ENCODE results near the gene DNAH12.

Gene DNAH12

DNA sequence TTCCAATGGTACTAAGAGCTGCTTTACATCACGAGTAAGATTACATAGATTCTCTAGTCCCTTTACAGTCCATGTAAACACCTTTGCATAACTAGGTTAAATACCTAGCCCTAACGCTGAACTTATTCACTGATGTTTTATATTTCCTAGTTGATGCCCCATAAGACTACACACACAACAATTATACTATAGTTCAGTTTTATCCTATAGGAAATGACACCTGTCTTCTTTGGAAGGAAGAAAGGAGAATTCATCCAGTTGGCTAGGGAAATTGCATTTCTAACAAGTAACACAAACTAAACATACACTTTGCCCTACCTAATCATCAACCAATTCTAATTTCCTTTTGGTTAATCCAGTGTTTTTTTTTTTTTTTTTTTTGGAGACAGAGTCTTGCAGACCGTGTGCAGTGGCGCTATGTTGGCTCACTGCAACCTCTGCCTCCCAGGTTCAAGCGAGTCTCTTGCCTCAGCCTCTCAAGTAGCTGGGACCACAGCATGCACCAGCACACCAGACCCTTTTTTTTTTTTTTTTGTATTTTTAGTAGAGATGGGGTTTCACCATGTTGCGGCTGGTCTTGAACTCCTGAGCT, 25.8 kb upstream of the DNAH12 start:
- no peaks in the 10 kb centered on the region for H3K36me3 ChIP-seq (ENCODE audit: control insufficient read depth, insufficient read depth, low read length)
- H3K9ac ChIP-seq (ENCODE audit: low read length) = no peak overlapping the region
- H3K27me3 ChIP-seq (ENCODE audit: control insufficient read depth, insufficient read depth, low read length) = no peaks in the 10 kb centered on the region
- H3K4me1 ChIP-seq (ENCODE audit: control insufficient read depth, insufficient read depth, low read length) = no peaks in the 10 kb centered on the region
- H3K9me3 ChIP-seq (ENCODE audit: control insufficient read depth, low read length) = no peaks in the 10 kb centered on the region
- no peak overlapping the region for H3K4me3 ChIP-seq (ENCODE audit: low read length)

DNA sequence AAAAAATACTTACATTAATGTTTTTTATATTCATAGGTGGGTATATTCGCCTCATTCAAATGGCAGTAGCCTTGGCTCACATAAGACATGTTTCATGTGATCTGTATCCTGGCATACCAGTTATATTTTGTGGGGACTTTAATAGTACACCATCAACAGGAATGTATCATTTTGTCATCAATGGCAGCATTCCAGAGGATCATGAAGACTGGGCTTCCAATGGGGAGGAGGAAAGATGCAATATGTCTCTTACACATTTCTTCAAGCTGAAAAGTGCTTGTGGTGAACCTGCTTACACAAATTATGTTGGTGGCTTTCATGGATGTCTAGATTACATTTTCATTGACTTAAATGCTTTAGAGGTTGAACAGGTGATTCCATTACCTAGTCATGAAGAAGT, 15.4 kb upstream of the DNAH12 start:
- H3K36me3 ChIP-seq (ENCODE audit: control insufficient read depth, insufficient read depth, low read length) = no peaks in the 10 kb centered on the region
- no peak overlapping the region for H3K4me3 ChIP-seq (ENCODE audit: low read length)
- H3K27me3 ChIP-seq (ENCODE audit: control insufficient read depth, insufficient read depth, low read length) = no peaks in the 10 kb centered on the region
- peaks cover 5% of the 10 kb centered on the region for H3K4me1 ChIP-seq (ENCODE audit: control insufficient read depth, insufficient read depth, low read length)
- no peaks in the 10 kb centered on the region for H3K9me3 ChIP-seq (ENCODE audit: control insufficient read depth, low read length)
- no peak overlapping the region for H3K9ac ChIP-seq (ENCODE audit: low read length)

DNA sequence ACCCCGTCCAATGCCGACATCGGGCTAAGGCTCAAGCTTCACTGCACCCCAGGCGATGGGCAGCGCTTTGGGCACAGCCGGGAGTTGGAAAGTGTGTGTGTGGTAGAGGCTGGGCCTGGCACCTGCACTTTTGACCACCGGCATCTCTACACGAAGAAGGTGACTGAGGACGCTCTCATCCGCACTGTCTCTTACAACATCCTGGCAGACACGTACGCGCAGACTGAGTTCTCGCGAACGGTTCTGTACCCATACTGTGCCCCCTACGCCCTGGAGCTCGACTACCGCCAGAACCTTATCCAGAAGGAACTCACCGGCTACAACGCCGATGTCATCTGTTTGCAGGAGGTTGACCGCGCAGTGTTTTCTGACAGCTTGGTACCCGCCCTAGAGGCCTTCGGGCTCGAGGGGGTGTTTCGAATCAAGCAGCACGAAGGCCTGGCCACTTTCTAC, 13.0 kb upstream of the DNAH12 start:
- H3K4me1 ChIP-seq (ENCODE audit: control insufficient read depth, insufficient read depth, low read length) = peaks cover 5% of the 10 kb centered on the region
- H3K4me3 ChIP-seq (ENCODE audit: low read length) = peak overlapping the region; percentile 79
- no peaks in the 10 kb centered on the region for H3K9me3 ChIP-seq (ENCODE audit: control insufficient read depth, low read length)
- no peaks in the 10 kb centered on the region for H3K27me3 ChIP-seq (ENCODE audit: control insufficient read depth, insufficient read depth, low read length)
- H3K9ac ChIP-seq (ENCODE audit: low read length) = peak overlapping the region; percentile 86
- H3K36me3 ChIP-seq (ENCODE audit: control insufficient read depth, insufficient read depth, low read length) = no peaks in the 10 kb centered on the region

DNA sequence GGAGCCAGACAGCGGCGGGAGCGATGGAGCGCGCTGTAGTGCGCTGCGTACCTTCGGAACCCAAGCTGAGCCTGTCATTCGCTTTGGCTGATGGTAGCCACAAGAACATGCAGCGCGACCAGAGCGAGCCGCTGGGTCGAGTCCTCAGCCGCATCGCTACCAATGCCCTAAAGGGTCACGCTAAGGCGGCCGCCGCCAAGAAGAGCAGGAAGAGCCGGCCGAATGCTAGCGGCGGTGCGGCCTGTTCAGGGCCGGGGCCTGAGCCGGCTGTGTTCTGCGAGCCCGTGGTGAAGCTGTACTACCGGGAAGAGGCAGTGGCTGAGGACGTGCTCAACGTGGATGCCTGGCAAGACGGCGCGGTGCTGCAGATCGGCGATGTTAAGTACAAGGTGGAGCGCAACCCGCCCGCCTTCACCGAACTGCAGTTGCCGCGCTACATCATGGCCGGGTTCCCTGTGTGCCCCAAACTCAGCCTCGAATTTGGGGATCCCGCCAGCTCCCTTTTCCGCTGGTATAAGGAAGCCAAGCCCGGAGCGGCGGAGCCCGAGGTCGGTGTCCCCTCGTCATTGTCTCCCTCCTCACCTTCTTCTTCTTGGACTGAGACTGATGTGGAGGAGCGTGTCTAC, 12.4 kb upstream of the DNAH12 start:
- Histone ChIP-seq H3K36me3 (ENCODE audit: control insufficient read depth, insufficient read depth, low read length) (no peaks in the 10 kb centered on the region), H3K4me3 (ENCODE audit: low read length) (peak overlapping the region; percentile 79), H3K4me1 (ENCODE audit: control insufficient read depth, insufficient read depth, low read length) (peaks cover 5% of the 10 kb centered on the region), H3K9me3 (ENCODE audit: control insufficient read depth, low read length) (no peaks in the 10 kb centered on the region), H3K27me3 (ENCODE audit: control insufficient read depth, insufficient read depth, low read length) (no peaks in the 10 kb centered on the region), H3K9ac (ENCODE audit: low read length) (peak overlapping the region; percentile 86)

DNA sequence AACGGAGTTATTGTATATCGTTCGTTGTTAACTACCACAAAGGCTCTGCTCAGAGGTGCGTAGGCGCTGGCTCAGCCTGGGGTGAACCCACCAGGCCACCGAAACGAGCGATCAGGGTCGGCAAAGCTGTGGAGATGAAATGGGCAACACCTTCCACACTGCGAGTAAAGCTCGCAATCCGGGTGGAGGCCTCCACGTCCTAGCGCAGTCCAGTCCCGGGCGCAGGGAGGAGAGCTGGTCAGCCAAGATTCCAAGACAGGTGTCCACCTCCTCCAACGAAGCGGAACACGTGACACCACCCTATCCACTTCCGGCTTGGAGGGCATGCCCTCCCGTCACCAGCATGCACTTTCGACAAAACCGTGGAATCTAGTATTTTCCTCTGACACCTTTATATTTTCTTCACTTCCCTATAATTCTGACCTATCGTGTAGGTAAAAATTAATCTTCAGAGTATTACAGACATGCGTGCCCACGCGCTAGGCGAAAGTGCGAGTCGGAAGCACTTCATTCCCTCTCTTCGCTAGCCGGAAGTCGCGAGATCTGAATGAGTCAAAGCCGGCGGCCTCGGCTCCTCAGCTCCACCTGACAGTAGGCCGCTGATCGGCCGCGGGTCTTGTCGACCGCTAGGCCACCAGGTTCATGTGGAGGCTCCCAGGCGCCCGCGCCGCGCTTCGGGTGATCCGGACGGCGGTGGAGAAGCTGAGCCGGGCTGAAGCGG, 11.8 kb upstream of the DNAH12 start, which contains the start of gene PDE12:
Gene PDE12 (plus strand): TSS at position 537 of the 721 bp plus-strand sequence. CDS start 106 bp downstream, at position 643.
- no peaks in the 10 kb centered on the region for H3K9me3 ChIP-seq (ENCODE audit: control insufficient read depth, low read length)
- no peaks in the 10 kb centered on the region for H3K36me3 ChIP-seq (ENCODE audit: control insufficient read depth, insufficient read depth, low read length)
- H3K4me1 ChIP-seq (ENCODE audit: control insufficient read depth, insufficient read depth, low read length) = peaks cover 5% of the 10 kb centered on the region
- H3K27me3 ChIP-seq (ENCODE audit: control insufficient read depth, insufficient read depth, low read length) = no peaks in the 10 kb centered on the region
- peak within 1 kb of the TSS; percentile 79 for H3K4me3 ChIP-seq (ENCODE audit: low read length)
- H3K9ac ChIP-seq (ENCODE audit: low read length) = peak within 1 kb of the TSS; percentile 86

DNA sequence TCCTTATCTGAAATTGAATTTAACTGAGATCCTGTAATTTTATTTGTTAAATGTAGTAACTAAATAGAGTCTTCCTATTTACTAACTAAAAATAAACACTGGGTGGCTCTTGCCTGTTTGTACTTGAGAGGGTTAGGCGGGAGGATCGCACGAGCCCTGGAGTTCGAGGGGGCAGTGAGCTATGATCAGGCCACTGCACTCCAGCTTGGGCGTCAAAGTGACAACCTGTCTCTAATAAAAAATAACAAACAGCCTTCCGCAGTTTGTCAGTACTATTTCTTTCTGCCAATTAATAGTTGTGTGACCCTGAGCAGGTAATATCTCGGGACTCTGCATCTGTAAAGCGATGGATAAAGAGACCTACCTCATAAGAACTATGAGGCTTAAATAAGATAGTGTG, 11.2 kb upstream of the DNAH12 start:
- peak overlapping the region; percentile 86 for H3K9ac ChIP-seq (ENCODE audit: low read length)
- H3K9me3 ChIP-seq (ENCODE audit: control insufficient read depth, low read length) = no peaks in the 10 kb centered on the region
- no peaks in the 10 kb centered on the region for H3K36me3 ChIP-seq (ENCODE audit: control insufficient read depth, insufficient read depth, low read length)

DNA sequence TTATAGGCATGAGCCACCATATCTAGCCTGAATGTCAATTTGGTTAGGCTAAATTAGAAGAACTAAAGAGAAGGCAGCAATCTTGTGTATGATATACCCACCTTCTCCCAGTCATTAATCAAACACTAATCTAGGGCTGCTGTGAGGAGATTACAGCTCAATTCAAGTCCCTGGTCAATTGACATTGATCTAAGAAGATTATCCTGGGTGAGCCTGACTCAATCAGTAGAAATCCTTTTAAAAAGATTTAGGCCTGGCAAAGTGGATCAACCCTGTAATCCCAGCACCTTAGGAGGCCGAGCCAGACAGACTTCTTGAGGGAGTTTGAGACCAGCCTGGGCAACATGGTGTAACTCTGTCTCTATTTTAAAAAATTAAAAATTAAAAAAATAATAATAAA, 2.5 kb upstream of the DNAH12 start:
- H3K4me1 ChIP-seq (ENCODE audit: control insufficient read depth, insufficient read depth, low read length) = peaks cover 9% of the 10 kb centered on the region
- H3K9ac ChIP-seq (ENCODE audit: low read length) = no peak overlapping the region
- no peaks in the 10 kb centered on the region for H3K27me3 ChIP-seq (ENCODE audit: control insufficient read depth, insufficient read depth, low read length)
- H3K36me3 ChIP-seq (ENCODE audit: control insufficient read depth, insufficient read depth, low read length) = no peaks in the 10 kb centered on the region
- no peak overlapping the region for H3K4me3 ChIP-seq (ENCODE audit: low read length)
- no peaks in the 10 kb centered on the region for H3K9me3 ChIP-seq (ENCODE audit: control insufficient read depth, low read length)

More for the DNA sequence above, 11.2 kb upstream of the DNAH12 start:
- H3K27me3 ChIP-seq (ENCODE audit: control insufficient read depth, insufficient read depth, low read length) = no peaks in the 10 kb centered on the region
- peak overlapping the region; percentile 79 for H3K4me3 ChIP-seq (ENCODE audit: low read length)
- H3K4me1 ChIP-seq (ENCODE audit: control insufficient read depth, insufficient read depth, low read length) = peaks cover 5% of the 10 kb centered on the region

DNA sequence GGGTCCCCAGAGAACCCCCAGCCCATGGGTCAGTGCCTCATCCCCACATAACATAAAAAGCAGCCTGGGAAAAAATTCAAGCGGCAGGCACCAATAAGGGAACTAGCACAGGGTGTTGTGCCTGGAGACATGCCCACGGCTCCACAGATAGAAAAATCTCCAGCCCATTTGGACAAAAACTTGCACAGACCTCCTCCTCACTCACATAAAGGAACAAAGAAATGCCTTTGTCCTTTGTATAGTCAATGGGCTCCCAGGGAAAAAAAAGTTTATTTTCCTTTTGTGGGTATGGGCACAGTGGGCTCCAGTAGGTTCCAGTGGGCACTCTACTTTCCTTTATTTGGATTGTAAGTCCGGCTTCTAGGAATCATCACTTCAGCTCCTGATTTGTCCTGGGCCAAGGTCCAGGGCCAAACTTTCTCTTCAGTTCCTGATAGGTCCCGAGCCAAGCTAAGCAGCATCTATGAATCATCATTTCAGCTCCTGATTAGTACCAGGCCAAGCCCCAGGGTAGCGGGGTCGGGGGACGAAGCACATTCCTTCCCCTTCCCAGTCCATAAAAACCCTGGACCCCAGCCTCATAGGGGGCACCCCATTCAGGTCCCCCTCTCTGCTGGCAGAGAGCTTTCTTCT, 1.6 kb upstream of the DNAH12 start:
- no peak overlapping the region for H3K9ac ChIP-seq (ENCODE audit: low read length)
- H3K4me3 ChIP-seq (ENCODE audit: low read length) = no peak overlapping the region

DNA sequence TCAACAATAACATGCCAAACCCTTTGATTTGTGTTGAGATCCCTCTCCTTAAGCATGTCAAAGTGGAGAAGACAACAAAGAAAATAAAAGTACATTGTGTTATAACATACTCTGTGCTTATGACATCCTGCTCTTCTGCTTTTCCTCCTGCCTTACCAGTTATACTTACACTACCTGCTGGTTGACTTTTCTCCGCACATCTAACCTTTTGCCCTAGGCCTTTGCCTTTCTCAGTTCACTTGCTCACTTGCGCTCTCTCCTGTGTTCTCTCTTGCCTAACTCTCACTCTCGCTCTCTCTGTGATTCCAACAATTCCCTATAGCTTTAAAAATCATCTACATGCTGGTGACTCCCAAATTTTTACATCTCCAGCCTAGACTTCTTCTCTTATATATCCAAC, 5.7 kb downstream of the DNAH12 start:
- no peak overlapping the region for H3K4me3 ChIP-seq (ENCODE audit: low read length)
- H3K9ac ChIP-seq (ENCODE audit: low read length) = no peak overlapping the region
- H3K36me3 ChIP-seq (ENCODE audit: control insufficient read depth, insufficient read depth, low read length) = no peaks in the 10 kb centered on the region
- no peaks in the 10 kb centered on the region for H3K27me3 ChIP-seq (ENCODE audit: control insufficient read depth, insufficient read depth, low read length)
- no peaks in the 10 kb centered on the region for H3K4me1 ChIP-seq (ENCODE audit: control insufficient read depth, insufficient read depth, low read length)
- H3K9me3 ChIP-seq (ENCODE audit: control insufficient read depth, low read length) = no peaks in the 10 kb centered on the region

More for the DNA sequence above, 1.6 kb upstream of the DNAH12 start:
- Histone ChIP-seq H3K4me1 (ENCODE audit: control insufficient read depth, insufficient read depth, low read length) (peaks cover 9% of the 10 kb centered on the region), H3K27me3 (ENCODE audit: control insufficient read depth, insufficient read depth, low read length) (no peaks in the 10 kb centered on the region), H3K36me3 (ENCODE audit: control insufficient read depth, insufficient read depth, low read length) (no peaks in the 10 kb centered on the region), H3K9me3 (ENCODE audit: control insufficient read depth, low read length) (no peaks in the 10 kb centered on the region)

DNA sequence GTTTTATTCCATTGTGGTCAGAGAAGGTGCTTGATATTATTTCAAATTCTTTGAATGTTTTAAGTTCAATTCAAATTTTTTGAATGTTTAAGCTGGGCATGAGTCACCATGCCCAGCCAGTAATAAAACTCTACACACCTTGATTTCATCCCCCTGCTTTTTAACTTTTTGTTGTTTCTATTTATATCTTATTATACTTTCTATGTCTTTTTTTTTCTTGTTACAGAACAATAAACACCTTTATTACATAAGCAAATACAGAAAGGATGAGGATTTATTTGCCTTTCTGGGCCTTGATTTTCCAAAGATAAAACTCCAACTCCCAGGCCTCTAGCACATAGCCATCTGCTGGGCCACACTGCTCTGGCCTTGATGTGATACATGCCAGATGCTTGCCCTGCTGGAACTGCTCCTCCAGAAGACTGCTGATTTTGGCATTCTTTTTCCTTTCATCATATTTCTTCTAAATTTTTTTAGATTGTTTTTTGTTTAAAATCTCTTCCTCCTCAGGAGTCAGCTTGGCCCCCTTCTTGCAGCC, 14.0 kb downstream of the DNAH12 start:
- H3K27me3 ChIP-seq (ENCODE audit: control insufficient read depth, insufficient read depth, low read length) = no peaks in the 10 kb centered on the region
- H3K9ac ChIP-seq (ENCODE audit: low read length) = no peak overlapping the region
- H3K9me3 ChIP-seq (ENCODE audit: control insufficient read depth, low read length) = no peaks in the 10 kb centered on the region
- H3K4me1 ChIP-seq (ENCODE audit: control insufficient read depth, insufficient read depth, low read length) = no peaks in the 10 kb centered on the region
- H3K36me3 ChIP-seq (ENCODE audit: control insufficient read depth, insufficient read depth, low read length) = no peaks in the 10 kb centered on the region
- no peak overlapping the region for H3K4me3 ChIP-seq (ENCODE audit: low read length)

DNA sequence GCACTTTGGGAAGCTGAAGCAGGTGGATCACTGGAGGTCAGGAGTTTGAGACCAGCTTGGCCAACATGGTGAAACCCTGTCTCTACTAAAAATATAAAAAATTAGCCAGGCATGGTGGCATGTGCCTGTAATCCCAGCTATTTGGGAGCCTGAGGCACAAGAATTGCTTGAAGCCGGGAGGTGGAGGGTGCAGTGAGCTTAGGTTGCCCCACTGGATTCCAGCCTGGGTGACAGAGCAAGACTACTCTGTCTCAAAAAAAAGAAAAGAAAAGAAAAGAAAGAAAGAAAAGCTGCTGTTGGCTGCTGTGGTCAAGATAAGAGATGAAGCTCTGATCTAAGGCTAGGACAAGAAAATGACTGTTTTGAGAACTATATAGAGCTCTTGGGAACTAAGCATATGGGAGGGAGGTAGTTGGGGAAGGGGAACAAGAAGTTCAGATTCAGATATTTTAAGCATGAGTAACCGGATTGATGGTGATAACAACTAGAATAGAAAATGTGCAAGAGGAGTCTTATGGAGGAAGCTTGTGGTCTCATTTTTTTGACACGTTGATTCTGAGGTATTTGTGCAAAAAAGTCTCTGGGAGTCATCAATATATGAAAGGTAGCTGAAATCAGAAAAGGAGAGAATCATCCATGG, 25.7 kb downstream of the DNAH12 start:
- Histone ChIP-seq H3K27me3 (ENCODE audit: control insufficient read depth, insufficient read depth, low read length) (no peaks in the 10 kb centered on the region), H3K9ac (ENCODE audit: low read length) (no peak overlapping the region), H3K4me3 (ENCODE audit: low read length) (no peak overlapping the region), H3K36me3 (ENCODE audit: control insufficient read depth, insufficient read depth, low read length) (no peaks in the 10 kb centered on the region), H3K4me1 (ENCODE audit: control insufficient read depth, insufficient read depth, low read length) (no peaks in the 10 kb centered on the region), H3K9me3 (ENCODE audit: control insufficient read depth, low read length) (no peaks in the 10 kb centered on the region)
